HG03439 (cell line): ENCODE data around the gene NR1I3.
"Not testable (repeated sequence)": the region's sequence is repeated elsewhere in the genome, so short reads cannot be mapped to it uniquely, and the experiment has no call there.

Source experiments
- ATAC-seq: cut with Tn5 transposase; IDR thresholded peaks from one replicate; pipeline ENCODE4 v1.9.1; 2021; ENCODE audit warnings: mild to moderate bottlenecking, moderate library complexity; ENCODE audit not compliant: unreplicated experiment

NR1I3 gene

DNA sequence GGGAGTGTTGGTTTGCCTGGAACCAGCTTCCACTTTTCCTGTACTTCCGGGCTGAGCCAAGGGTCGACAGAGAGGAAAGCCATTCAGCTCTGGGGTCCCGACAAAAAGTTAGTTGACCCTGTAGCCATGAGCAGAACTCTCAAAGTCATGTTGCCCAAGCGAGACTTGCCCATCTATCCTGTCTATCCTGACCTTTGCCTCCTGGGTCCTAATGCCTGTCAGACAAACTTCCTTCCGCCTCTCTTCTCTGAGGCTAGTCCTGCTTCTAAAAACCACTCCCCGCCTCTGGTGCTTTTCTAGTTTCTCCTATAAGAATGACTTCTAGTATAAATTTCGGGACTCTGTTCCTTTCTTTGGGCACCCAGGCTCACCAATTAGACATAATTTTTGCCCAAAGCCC lies 12.8 kb upstream of the NR1I3 start:
- no peak for ATAC-seq

DNA sequence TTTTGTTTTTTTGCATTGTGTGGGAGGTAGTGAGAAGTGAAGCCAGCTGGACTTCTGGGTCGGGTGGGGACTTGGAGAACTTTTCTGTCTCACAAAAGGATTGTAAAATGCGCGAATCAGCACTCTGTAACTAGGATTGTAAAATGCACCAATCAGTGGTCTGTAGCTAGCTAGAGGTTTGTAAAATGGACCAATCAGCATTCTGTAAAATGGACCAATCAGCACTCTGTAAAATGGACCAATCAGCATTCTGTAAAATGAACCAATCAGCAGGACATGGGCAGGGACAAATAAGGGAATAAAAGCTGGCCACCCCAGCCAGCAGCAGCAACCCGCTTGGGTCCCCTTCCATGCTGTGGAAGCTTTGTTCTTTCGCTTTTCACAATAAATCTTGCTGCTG lies 12.1 kb upstream of the NR1I3 start:
- not testable (repeated sequence) for ATAC-seq

DNA sequence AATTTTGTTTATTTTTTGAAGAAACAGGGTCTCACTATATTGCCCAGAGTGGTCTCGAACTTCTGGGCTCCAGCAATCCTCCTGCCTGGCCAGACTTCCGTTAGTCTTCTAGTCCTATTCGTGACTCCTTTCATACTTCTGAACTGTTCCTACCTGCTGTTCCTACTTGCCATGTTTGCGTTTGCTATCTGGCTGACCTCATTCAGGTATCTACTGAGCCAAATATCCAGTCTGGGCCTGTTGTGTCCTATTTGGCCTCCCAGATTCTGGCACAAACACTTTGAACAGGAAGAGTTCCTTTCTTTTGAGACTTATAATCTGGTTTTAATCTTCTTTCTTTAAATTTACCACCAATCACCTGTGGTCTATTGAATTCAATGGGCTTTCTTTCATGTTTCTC lies 6.9 kb upstream of the NR1I3 start:
- no peak for ATAC-seq

DNA sequence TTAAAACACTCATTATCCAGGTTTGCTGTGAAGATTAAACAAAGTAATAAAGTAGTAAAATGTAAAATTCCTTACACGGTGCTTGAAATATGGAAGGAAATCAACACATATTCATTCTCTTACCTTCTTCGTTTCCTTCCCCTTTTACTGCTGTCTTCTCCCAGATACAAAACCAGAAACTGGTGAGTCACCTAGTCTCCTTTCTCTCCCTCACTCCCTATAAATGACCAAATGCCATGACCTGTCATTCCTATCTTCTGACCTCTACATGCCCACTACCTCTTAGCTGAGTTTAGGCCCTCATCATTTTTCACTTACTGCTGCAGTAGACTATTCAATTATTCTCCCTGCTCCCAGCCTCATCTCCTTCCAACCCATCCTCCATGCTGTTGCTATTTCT lies 4.3 kb upstream of the NR1I3 start:
- no peak for ATAC-seq

DNA sequence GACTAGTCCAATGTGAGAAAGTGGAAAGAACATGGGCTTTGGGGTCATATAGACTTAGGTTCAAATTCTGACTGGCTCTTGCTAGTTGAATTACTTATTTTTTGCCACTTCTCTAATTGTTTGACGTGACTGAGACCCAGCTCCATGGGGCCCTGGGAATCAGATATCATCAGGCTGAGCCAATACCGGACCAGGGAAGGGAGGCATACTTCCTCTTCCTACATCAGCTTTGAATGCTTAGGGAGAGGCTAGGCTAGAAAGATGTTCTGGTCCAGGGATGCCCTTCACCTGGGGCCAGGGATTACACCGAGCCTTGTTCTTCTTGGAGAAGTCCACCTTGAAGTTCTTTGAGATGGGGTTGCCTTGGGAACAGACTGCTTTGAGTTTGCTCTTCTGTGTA lies 3.7 kb upstream of the NR1I3 start:
- no peak for ATAC-seq

DNA sequence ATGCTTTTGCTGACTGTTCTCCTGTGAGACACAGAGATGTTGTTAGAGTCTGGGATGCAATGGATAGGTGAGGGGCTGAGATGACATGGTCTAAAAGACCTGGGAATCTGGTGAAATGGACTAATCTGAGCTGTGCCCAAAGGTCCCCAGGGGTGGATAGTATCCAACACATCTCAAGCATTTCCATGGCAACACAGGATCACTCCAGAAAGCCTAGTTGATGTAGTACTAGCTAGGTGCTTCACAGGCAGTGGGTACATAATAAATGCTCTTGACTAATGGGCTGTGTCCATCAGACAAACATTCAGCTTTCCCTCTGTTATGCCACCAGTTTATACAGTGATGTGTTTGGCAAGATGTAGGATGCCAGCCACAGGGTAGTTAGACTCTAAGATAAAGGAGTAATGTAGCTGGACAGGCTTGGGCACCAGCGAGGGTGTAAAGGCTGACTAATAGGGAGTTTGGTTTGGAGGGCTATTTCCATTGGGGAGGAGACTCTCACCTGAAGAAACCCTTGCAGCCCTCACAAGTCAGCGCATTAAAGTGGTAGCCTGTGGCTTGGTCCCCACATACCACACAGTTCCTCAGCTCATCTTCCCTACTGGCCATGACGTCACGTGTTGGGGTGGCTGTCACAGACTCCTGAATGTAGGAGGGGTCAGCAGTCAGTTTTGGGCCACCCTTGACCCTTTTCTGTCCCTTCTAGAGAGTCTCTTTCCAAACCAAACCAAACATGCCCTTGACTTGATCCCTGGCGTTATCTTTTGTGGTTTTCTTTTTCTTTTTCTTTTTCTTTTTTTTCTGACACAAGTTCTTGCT lies 1.8 kb downstream of the NR1I3 start:
- no peak for ATAC-seq

DNA sequence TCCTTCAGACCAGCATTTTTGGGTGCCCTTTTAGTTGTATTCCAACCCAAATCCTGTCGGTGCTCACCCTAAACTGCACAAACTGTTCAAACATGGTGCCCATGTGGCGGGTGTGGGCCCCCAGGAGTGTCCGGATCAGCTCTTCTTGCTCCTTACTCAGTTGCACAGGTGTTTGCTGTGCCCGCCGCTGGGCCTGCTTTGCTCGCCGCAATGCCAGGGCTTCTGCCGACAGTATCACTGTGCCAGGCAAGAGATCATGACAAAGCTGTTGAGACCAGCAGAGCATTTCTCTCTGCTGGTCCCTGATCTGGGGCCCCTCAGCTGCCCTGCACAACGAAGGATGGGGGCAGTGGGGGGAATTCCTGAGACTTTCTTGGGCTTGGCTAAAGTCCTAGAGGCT lies 4.9 kb downstream of the NR1I3 start:
- ATAC-seq = no peak

DNA sequence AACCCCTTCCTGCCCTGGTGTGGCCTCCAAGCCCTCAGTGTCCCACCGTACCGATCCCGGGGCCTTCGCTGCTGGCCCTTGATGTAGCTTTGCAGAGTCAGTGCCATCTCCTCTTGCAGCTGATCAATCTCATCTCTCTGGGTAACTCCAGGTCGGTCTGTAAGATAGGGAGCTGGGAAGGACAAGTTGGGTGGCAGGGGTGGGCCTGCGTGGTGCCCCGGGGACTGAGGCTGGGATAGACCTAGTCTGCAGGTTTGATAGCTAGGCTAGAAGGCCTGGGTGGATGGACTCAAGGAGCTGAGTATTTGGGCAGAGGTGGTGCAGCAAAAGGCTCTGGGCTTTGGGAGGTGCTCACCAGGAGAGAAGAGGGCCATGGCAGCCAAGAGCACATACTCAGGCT lies 7.2 kb downstream of the NR1I3 start:
- no peak for ATAC-seq

DNA sequence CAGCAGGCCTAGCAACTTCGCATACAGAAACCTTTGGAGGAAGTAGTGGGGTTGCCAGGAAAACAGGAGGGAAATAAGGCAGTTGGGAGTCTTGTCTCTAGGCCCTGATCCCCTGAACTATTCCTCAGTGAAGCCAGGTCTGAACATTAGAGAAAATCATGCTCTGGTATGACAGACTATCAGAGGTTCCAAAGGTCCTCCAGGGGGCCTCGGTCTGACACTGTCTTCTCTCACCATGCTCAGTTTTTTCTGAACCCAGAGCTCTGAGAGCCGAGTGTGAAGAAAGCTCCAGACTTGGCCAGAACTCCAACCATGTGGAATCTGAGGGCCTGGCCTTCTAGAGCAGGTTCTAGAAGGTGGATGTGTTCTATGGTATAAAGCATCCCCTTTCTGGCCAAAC lies 8.1 kb downstream of the NR1I3 start:
- ATAC-seq = no peak

DNA sequence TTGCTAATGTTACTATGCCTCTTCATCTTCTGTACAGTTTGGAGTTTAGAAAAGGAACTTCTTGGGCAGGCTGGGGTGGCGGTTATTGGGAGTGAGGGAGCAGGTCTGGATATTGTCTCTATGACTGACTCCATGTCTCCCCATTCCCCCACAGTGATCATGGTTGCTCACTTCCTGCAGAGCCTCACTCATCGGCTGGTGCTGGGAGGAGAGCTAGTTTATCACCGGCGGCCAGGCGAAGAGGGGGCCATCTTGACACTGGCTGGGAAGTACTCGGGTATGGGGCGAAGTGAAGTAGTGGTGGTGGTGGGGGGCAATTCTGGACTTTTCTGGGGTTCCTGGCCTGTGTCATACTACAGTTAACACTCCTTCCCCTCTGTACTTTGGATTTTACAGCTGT lies 10.0 kb downstream of the NR1I3 start:
- ATAC-seq = no peak

DNA sequence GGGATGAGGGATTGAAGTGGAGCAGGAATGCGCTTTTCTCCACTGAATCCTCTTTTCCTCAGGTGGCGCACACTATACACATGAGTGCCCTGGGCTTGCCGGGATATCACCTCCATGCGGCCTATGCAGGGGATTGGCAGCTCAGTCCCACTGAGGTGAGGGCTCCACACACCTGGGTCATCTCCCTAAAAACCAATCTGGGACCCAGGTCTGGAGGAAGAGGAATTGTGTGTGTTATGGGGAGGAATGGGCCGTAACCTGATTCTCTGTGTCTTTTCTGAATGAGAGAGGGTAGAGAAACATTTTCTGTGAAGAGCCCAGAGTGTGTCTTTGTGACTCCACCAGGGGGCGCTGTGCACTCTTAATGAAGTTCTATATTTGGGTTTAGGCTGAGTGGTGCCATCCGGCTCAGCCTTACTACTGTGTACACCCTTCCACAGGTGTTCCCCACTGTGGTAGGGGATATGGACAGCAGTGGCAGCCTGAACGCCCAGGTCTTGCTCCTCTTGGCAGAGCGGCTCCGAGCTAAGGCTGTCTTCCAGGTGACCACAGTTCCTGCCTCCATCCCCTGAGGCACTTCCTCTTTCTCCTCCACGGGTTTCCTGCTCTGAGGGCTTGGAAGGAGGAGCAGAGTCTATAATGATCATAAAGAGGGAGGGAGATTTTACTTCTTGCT lies 10.7 kb downstream of the NR1I3 start:
- peak; percentile 44 for ATAC-seq

DNA sequence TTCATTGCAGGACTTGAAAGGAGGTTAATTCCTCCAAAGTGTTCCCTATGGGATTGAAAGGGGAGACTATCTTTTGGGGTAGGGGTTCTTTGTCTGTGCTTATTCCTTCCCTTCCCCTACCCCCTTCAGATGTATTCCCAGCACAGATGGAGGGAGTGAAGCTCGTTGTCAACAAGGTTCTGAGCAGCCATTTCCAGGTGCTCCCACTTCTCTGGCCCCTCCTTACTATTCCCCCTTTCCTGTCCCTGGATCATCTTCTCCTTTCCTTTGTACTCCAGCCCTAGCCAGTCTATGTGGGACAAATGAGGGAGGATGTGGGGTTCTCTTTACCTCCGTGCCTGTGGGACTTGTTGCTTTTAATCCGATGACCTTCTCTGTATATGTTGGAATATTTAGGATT lies 11.2 kb downstream of the NR1I3 start:
- ATAC-seq = no peak

DNA sequence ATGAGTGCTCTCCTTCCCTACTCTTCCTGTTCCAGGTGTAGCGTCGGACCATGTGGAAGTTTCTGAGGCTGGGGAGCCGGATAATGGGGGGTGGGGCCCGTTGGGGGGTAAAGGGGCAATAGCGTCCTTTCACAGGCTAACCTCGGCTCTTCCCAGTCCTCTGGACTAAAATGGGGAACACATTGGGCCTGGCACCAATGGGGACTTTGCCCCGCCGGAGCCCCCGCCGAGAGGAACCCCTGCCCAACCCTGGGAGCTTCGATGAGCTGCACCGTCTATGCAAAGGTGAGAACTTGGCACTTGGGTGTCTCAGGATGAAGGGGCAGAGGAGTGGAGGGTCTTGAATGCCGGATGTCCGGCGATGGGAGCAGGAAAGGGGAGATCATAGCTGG lies 11.7 kb downstream of the NR1I3 start:
- ATAC-seq = peak; percentile 1

DNA sequence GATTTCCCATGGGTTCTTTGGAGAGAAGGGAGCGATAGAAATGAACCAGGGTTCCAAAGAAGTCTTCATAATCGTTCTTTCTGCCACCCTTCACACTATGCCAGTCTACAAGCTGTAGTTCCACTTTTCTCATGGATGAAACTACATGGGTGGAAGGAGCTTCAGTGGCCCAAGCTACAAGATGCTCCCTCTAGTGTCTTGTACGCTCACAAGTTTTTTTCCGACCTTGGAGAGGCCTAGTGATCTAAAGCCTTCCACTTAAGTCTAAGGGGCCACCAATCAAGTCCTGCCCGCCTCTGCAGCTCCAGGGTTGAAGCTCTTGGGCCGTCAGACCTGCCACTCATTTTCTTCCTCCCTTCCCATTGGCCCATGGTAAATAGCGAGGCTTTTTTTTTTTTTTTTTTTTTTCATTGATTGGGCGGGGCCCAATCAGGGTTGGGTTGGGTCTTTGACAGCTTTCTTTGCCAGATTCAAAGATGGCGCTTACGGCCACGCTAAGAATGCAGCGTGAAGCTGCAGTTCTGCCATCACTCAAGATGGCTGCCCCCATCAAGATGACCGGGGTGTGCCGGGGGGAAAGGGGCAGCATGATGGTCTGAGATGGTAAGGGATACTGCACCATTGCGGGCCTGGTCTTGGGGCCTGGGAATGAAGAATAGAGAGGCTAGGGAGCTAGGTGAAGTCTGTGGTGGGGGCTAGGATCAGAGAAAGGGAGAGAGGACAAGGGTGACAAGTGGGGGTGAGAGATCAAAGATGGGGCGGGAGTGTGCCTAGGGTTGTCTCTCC lies 12.3 kb downstream of the NR1I3 start, which contains the start of gene TOMM40L:
TOMM40L (plus strand) TSS at position 527 of the 786 bp plus-strand sequence. CDS start 430 bp downstream, outside the sequence.
- ATAC-seq = peak; percentile 93

DNA sequence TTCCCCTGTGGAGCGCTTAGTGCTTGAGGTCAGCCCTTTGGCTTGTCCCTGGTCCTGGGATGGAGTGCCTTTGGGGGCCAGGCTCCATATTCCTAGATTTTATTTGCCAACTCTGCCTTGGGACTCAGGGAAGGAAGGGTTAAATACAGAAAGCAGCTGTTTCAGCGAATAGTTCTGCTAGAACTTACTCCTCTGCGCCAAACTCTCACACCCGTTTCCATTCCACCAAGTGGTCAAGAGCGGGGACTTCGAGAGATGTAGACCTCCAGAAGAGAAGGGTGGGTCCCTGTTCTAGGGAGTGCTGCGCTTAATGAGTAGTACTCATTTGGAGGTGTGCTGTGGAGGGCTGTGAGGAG lies 12.8 kb downstream of the NR1I3 start:
- no peak for ATAC-seq

DNA sequence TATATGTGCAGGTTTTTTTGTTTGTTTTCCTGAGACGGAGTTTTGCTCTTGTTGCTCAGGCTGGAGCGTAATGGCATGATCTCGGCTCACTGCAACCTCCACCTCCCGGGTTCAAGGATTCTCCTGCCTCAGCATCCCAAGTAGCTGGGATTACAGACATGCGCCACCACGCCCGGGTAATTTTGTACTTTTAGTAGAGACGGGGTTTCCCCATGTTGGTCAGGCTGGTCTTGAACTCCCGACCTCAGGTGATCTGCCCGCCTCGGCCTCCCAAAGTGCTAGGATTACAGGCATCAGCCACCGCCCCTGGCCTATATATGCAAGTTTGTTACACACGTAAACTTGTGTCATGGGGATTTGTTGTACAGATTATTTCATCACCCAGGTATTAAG lies 13.3 kb downstream of the NR1I3 start:
- not testable (repeated sequence) for ATAC-seq

DNA sequence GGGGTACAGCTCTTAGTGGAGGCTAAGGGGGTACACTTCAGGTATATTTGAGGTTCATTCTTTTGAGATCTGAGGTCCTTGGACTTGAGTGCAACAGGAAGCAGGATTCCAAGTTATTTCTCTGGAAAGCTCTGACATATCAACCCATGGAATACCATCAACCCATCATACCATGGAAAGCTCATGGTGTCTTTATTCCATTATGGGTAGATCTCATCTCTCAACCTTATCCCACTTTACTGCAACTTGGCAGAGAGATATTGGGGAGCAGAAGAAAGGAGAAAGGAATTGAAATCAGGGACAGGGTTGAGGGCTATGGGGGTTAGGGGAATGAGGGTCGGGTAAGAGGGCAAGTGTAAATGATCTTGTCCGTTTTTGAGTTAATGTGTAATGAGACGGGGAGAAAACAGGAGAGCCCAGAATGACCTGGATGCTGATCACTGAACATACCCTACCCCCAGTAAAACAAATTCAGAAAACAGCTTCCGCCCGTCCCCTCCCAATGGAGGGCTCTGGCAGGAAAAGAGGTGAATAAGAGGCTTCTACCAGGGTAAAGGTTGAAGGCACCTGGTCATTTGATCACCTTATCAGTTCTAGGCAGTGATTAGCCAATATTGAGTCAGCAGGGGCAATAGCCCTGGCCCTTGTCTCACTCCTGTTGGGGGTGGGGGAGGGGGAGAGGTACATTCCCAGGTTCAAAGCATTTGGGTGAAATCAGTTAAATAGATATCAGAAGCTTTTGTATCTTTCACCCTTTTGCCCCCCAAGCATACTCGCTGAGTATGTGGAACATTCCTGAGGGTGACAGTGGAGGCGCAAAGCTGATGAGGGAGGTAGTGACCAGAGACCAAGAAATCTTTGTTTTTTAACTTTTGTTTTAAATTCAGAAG lies 14.0 kb downstream of the NR1I3 start:
- ATAC-seq = no peak

DNA sequence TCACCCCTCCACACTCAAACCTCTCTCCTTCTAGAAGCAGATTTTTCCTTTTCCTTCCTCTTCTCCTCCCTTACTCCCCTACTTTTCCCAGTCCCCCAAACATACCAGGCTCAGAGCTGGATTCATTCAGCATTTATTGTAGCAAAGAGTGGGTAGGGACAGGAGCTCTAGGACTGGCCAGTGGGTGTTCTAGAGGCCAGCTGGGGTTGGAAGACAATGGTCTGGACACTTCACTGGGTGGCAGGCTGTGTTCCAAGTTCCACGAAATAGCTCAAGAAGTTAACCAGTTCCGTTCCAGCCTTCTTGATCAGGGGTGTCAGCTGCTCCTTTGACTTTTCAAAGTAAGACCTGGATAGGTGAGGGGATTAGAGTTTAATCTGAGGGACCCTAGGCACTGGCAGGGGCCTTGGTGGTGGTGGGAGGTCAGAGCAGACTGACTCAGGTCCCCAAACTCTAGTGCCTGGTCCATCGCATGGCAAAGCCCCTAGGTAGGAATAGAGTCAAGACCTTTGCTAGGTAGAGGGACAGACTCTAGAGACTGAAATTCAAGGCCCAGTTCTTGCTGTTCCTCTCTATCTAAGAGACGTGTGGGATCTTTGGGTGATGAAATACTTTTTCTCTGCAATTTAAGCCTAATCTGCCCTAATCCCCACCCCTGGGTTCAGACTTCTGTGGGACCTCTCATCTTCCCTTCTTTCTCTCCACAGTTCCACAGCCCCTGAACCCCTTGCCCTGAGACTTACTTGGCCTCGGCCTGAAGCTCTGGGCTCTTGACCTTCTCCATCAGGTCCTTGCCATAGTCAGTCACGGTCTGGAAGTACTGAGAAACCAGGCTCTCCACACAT lies 15.6 kb downstream of the NR1I3 start:
- ATAC-seq = no peak

DNA sequence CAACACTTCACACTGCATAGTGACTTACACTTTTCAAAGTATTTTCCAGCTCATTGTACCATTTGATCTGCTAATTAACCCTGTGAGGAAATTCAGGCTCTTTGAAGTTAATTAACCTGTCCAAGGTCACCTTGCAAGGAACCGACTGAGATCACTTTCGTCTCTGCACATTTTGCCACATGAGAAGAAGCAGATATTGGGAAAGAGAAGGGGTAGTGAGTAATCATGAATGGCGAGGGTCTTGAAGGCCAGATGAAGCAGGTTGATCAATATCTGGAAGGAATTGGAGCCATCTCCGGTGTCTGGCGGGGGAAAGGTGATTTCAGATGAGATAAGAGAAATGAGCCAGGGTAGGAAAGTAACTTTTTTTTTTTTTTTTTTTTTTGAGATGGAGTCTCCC lies 18.0 kb downstream of the NR1I3 start:
- ATAC-seq = no peak
